Measurements from ENCODE around the gene ADSS1.

Gene ADSS1

DNA sequence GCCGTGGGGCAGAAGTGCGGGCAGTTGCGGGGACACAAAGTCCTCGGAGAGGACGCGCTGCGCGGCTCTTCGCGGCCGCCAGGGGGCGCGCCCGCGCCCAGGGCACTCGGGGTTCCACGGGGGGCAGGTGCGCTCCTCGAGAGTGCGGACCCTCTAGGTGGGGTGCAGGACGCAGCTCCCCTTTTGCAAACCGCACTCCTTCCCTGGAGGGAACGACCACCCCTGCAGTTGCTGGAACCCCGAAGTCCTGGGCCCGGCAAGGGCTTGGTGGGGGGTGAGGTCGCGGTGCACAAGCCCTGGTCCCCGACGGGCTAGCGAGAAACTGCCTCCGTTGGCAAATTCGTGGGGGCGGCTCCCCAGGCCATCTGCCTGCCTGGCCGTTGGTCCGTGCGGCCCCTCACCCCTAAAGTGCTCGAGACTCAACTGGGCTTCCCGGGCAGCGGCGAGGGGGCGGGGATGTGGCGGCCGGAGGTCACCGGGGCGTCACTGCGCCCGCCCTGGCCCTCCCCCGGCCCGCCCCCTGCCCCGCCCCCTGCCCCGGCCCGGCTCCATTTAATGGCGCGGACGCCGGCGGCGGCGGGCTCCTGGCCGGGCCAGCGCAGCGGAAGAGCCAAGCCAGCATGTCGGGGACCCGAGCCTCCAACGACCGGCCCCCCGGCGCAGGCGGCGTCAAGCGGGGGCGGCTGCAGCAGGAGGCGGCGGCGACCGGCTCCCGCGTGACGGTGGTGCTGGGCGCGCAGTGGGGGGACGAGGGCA, at the start of gene ADSS1:
ADSS1 (plus strand) TSS at position 579 of the 756 bp plus-strand sequence; CDS start at position 621, 42 bp downstream.
- DNase-seq (ENCODE audit: low spot score) = peak; percentile 94

DNA sequence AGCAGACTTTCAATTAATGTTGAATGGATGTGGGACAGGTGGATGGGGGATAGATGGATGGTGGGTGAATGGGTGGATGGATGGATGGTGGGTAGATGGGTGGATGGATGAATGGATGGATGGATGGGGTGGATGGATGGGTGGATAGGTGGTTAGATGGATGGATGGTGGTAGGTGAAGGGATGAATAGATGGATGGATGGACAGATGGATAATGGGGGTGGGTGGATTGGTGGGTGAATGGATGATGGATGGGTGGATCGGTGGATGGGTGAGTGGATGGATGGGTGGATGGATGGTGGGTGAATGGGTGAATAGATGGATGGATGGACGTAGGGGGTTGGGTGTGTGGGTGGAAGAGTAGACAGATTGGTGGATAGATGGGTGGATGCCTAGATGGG, 48.6 kb upstream of the ADSS1 start:
- no peak for DNase-seq (ENCODE audit: low spot score)

DNA sequence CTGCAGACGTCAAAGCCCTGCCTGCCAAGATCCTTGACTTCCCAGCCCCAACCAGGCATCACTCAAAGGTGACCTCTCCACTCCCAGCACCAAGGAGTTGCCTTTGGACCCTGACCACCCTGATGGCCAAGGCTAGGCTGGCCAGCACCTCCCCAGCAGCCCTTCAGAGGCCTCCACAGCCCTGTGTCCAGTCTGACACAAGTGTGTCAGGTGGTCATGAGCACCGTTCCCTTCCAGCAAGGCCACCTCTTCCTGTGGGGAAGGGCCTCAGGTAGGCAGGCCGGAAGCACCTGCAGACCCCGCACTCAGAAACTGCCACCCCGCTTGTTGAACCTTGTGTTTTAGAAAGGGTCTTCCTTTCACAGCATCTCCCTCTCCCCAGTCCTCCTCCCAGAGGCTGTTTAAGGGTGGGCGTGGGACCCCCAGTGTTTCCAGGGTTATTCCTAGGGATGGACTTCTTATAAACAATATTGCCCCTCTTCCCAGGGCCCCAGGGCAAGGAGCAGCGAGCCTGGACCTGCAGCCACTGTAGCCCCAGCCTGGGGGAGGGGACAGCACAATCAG, 47.8 kb upstream of the ADSS1 start:
- DNase-seq (ENCODE audit: low spot score) = no peak

DNA sequence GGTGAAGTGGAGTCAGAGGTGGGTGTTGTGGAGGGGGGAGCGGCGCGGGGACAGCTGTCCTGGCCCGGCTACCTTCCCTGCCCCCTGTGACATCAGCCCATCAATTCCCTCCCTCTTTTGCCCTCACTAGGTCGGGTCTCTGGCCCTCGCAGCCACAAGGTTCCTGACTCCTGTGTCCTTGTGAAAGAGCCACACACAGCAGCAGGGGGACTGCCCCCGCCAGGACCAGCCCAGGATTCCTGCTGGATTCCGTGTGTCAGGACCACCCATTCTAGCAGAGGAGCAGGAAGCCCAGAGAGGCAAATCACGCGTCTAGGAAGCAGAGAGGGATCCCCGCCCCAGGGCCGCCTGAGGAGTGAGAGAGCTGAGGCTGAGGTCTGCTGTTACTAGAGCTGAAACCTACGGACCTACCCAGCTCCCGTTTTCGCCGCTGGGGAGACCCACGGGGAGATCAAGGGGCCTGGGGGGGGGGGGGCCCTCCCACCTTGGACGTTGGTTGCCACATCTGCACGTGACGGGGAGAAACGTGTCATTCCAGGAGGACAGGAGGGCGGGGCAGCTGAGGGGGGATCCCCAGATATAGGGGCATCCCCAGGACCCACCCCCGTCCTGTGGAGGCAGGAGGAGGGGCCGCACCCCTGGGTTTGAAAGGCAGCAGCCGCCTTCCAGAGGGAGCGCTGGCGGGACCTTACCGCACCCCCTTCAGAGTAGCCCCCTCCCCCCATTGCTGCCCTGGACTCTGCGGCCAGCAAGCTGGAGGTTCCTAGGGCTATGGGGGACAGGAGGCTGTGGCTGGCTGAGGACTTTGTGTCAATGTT, 47.1 kb upstream of the ADSS1 start:
- no peak for DNase-seq (ENCODE audit: low spot score)

DNA sequence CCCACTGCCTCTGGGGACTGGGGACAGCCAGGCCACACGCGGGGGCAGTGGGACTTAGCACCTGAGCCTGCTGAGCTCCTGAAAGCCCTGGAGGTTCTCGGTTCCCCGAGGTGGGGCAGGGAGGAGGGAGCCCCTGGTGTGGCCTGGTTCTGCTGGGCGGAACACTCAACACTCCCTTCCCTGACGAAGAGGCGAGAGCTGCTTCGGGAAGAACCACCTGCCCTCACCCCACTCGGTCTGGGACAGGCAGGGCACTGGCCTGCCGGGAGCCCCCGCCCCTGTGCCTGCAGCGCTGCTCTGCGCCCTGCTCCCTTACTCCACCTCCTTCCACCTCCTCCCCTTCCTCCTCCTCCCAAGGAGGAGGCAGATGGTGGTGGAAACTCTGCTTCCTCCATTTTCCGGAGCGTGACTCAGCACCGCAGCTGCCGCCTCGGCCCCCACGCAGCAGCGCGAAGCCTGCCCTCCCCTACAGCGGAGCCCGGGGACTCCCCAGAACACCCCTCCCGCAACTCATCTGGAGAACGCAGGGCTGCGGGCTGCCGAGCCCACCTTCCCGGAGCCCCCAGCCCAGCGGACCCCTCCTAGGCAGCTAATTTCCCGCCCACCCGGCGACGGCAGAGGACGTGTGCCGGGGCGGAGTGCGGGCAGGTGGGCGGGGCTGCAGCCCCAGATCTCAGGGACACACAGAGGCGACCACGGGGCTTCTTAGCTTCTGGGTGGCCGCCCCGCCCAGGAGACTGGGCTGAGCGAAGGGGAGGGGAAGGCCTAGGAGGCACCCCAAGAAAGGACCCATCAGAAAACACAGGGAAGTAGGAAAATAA, 46.3 kb upstream of the ADSS1 start:
- DNase-seq (ENCODE audit: low spot score) = peak; percentile 85

DNA sequence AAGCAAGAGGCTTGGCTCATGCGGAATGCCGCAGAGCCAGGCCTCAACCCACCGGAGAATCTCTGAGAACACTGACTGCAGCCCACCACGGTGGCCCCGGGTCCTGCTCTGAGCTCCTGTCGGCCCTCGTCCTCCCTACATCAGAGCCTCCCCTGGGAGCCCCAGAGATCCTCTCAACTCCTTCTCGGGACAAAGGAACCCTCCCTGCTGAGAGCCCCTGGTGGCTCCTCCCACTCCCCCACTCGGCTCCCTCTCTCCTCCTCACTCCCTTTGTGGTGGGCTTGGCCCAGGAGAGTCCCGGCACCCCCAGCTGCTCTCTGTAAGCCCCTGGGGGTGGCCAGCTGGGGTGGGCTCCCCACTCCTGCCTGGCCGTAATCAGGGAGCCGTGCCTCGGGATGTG, 45.7 kb upstream of the ADSS1 start:
- peak; percentile 45 for DNase-seq (ENCODE audit: low spot score)

DNA sequence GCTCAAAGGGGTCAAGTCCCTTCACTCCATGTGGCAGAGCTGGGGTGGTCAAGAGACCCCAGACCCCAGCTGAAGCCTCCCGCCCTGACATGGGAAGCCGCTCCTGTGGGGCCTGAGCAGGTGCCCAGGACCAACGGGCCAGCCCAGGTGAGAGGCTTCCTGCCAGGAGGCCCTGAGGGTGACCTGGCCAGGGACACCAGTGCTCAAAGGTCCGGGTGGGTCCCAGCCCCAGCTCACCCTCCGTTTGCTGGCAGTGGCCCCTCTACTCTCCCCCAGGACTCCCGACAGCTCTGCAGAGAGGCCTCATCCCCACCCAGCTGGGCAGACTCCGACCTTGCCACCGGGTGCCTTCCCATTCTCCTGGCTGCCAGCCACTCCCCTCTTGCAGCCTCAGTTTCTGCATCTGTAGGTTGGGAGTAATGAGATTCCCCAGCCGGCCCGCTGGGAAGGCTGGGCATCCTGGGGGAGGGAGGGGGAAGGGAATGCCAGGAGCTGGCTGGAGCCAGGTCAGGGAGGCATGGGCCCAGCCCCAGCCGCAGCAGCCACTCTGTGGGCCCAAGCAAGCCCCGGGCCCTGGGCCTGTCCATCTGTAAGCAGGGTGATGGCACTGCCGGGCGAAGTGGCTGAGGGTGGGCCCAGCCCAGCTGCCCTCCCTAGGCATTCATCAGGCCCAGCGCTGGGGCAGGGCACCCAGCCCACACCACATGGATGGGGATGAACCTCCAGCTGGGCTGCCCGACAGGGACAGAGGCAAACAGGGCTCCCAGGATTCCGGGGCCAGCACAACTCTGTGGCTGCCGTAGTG, 44.9 kb upstream of the ADSS1 start:
- no peak for DNase-seq (ENCODE audit: low spot score)

DNA sequence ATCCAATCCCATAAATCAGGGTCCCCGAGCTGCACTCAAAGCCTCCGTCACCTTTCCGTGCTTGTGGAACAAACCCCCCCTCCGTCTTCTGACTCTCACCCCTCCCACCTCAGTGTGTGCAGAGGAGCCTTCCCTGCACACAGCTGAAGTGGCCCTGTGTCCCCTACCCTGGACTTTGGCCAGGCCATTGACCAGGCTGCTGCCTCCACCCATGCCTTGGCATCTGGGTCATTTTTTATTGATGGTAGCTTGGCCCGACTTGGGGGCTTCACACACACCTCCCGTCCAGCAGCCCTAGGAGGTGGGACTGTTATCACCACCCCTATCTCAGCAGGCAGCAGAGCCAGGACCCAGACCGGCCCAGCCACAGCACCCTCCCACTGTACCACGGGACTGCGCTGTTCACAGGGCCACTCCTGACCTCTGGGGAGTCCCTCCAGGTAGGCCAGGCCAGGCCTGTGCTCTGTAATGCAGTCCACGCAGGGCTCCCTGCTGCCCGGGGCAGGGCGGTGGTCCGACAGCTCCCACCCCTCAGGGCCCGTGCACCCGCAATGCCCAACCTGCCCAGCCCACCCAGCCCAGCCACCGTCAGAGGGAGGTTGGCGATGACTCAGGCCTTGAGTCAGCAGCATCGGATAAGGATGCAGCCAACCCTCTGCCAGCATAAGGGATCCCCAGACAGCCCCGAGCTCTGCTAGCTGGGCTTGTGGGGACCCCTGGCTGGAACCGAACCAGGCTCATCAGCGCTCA, 43.8 kb upstream of the ADSS1 start:
- DNase-seq (ENCODE audit: low spot score) = peak; percentile 89

DNA sequence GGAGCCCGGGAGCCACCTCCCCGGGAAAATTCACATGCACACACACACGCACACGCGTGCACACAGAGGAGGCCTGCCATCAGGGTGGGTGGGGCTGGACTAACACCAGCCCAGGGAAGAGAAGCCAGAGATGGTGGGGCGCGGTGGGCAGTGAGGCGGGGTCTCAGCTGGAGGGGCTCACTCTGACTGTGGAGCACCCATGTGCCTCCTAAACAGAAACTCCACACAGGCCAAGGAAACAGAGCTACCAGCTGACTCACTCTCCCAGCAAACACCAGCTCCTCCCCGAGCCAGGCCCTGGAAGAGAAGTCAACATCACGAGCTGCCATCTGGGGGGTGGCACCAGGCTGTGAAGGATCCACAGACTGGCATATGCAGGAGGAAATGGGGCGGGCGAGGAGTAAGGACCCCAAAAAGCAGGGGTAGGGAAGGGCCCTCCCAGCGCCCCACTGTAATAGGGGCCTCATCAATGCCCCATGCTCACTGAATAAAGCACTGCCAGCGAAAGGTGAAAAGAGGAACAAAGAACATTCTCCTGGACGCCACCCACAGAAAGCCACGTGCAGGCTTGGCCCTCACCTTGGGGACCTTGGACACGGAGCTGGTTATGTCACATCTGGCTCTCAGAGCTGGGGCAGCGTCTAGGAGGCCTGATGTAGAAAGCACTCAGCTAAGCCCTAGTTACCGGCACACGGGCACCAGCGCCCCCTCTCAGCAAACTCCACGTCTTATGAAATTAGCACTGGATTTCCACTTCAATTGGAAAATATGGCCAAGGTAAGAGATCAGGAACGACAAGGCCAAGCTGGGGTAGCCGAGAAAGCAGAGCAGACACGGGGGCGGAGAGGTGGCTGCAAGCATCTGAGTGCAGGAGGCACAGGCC, 43.0 kb upstream of the ADSS1 start:
- DNase-seq (ENCODE audit: low spot score) = peak; percentile 84

DNA sequence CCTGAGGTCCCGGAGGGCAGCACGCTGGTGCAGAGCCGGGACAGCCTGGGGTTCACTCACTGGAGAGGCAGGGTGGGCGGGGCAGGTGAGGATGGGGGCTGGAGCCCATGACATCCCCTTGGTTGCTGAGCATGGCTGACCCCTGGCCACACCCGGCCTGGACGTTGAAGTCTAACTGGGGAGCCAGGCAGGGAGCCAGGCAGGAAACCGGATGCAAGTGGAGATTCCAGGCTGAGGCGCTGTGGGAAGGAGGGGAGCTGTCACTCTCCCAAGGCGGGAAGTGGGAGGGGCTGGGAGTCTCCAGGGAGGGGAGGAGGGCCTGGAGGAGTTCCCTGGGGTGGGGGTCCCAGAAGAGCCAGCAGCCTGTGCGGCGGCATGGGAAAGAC, 42.3 kb upstream of the ADSS1 start:
- DNase-seq (ENCODE audit: low spot score) = peak; percentile 87

DNA sequence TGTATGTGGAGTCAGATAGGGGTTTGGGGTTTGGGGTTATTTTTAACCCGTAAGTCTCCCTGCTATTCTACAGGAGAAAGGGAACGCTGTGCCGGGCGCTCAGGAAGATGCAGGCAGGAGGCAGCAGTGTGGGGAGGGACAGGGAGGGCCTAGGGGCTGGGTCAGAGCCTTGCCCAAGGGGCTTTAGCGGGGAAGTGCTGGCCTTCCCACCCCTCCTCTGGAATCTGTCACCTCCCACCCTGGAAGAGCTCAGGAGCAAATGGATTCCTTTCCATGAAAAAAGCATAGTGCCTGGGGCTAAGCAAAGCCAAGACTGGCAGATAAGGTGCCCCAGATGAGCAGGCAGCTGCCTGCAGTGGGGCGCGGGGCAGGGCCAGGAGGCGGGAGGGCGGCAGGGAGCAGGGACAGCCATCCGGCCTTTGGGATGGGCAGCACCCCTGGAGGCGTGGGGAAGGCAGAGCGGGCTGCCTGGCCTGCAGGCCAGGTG, 41.9 kb upstream of the ADSS1 start:
- DNase-seq (ENCODE audit: low spot score) = no peak

DNA sequence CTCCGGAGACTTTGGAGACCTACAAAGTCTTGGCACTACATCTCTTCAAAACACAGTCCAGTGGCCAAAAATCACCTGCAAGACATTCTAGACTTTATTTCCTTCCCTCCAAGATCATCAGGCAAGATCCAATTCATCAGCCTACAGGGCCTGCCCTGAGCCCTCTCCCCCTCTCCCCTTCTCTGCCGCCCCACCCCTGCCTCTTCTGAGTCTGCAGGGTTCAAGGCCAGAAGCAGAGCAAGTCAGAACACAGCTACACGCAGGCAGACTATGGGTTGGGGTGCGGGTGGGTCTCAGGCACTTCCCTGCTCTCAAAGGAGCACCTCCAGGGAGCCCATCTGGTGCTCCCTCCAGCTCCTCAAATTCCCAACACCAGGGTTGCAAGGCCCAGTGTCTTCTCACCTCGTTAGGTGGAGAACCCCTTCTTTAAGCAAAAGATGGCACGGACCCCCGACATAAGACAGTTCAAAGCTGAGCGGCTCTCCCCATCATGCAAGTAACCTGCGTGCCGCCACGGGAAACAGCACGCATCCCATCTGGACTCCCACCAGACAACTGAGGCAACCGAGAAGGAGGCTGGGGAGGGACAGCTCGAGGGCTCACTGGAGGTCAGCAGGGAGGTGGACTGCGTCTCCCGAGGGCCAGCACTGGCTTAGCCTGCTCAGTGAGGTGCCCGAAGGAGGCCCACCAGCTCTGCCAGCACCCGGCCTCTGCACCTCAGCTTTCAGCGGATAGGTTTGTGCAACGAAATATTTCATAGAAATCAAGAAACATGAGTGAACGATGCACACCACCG, 40.2 kb upstream of the ADSS1 start:
- DNase-seq (ENCODE audit: low spot score) = no peak

DNA sequence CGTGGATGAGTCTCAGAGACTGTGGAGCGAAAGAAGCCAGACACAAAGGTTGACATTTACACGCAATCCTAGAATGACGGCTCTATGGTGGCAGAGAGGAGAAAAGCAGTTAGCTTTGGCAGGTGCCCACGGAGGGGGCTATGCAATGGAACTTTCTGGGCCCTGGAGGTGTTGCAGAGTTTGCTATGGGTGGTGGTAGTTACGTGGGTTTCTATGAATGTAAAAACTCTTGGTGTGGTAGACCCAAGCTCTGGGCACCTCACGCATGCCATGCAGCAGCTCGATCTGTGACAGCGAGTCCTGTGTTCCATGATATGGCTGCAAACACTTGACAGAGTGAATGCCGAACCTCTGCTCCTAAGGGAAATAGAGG, 39.6 kb upstream of the ADSS1 start:
- no peak for DNase-seq (ENCODE audit: low spot score)

DNA sequence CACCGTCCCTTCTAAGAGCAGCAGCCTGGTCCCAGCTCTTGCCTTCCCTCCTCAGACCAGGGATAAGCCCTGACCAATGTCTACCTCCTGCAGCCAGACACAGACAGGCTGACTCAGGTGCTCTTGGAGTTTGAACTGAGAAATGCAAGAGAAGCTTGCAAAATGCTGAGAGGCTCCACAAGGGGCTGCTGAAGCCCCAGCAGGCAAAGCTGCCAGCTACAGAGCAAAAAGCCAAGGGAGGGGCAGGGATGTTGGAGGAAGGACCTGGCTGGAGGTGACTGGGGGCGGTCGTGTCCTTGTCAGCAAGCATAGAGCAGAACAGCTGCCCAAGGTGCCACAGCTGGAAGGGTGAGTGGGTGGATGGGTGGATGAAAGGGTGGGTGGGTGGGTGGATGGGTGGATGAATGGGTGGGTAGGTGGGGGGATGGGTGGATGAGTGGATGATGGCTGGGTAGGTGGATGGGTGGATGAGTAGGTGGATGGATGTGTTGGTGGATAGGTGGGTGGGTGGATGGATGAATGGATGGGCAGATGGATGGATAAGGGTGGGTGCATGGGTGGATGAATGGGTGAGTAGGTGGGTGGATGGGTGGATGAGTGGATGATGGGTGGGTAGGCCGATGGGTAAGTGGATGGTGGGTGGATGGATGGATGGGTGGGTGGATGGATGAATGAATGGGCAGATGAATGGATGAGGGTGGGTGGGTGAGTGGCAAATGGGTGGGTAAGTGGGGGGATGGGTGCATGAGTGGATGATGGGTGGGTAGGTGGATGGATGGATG, 38.6 kb upstream of the ADSS1 start:
- no peak for DNase-seq (ENCODE audit: low spot score)

DNA sequence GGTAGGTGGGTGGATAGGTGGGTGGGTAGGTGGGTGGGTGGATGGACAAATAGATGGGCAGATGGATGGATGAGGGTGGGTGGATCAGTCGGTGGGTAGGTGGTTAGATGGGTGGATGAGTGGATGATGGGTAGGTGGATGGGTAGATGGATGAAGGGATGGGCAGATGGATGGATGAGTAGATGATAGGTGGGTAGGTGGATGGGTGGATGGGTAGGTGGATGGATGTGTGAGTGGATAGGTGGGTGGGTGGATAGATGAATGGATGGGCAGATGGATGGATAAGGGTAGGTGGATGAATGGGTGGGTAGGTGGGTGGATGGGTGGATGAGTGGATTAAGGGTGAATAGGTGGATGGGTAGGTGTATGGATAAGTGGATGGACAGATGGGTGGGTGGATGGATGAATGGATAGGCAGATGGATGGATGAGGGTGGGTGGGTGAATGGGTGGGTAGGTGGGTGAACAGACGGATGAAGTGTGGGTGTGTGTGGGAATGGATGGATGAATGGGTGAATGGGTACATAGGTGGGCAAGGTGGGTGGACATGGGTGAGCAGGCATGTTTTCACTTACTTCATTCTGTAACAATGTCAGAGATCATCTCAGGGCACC, 37.9 kb upstream of the ADSS1 start:
- no peak for DNase-seq (ENCODE audit: low spot score)

DNA sequence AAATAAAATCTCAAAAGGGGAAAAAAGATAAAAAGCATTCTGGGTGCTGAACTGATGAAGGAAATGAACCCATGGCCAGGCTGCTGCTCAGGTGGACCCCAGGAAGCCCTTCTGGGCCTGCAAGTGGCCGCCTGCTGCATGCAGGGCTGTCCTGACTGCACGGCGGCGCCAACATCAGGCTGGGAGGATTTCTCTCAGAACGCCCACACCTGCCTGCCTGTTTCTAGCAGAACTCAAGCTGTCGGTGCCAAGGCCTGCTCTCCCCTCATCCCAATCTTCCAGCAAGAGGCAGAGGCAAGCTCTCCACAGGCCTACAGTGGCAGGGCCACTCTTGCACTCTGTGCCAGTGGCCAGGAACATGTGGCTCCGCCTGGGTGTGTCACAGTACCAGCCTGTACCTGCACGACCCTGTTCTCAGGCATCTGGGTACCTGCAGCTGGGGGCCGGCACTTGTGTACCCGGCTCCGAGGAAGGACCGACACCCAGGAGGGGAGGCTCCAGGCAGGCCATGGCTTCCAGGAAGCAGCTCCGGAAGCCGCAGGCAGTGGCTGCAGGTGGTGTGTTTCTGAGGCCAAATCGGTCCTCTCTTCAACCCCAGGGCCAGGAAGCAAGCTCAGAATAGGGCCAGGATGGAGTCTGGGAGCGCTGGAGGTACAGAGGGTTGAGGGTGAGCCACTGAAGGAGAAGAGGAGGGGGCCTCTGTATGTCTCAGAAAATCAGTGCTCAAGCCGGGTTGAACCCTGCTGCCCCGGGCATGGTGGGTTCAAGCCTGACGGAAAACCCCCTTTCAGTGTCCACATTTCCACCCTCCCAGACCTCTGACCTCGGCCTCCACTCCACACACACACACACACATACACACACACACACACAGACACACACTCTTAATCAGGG, 37.2 kb upstream of the ADSS1 start:
- no peak for DNase-seq (ENCODE audit: low spot score)

All from AG20443 (cell line).